GM12892 (cell line): ENCODE results near the gene MLXIP.

Experiments
- POLR2AphosphoS5 ChIP-seq: IDR thresholded peaks from 2 replicates; pipeline ENCODE4 v1.6.1; 2011; ENCODE audit warnings: low read depth, low read length, control low read depth
- TAF1 ChIP-seq: IDR thresholded peaks from 2 replicates; pipeline ENCODE4 v1.6.1; 2011; ENCODE audit warnings: low read depth, mild to moderate bottlenecking, control low read depth, low read length, borderline replicate concordance

- TF ChIP-seq TAF1 (no peak), POLR2AphosphoS5 (no peak)
Observed at GRCh38 chr12:122161682-122162081, 83.1 kb downstream of the MLXIP start.
